ENCODE results near the gene STX8. TPM values are rescaled to one million over a fixed set of nuclear protein-coding genes. Genes with fewer than 3 reads are reported as not detected.

STX8 gene
- total RNA-seq, 1 experiment from 2014 or later, result 38.8 TPM

DNA sequence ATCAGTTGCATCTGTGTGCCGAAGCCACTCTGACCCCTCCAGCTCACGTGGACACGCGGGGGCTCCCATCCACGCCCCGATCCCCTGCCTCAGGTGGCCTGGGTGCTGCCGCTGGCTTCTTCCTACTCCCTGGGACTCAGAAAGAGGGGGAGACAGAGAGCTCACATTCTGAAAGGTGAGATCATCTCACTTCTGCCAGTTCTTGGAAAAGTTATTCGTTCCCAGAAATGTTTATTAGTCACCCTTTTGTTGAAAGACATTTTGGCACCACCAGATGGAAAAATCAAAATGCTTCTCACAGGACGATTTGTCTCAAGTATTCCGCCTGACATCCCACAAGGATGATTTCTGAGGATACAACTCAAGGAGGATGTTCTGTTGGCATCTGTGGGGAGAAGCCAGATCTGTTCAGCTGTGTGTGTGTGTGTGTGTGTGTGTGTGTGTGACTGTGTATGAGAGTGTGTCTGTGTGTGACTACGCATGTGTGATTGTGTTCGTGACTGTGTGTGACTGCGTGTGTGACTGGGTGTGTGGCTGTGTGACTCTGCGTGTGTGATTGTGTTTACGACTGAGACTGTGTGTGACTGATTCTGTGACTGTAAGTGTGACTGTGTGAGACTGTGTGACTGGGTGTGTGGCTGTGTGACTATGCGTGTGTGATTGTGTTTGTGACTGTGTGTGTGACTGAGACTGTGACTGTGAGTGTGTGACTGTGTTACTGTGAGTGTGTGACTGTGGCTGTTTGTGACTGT is 347.0 kb downstream of the STX8 start:
- POLR2A ChIA-PET, result no interaction called here
- no peak for TF ChIP-seq YY1 (IDR thresholded peaks at IDR 0.05; ENCODE audit: extremely low read depth, insufficient replicate concordance, low read depth, low read length)
- no peak for TF ChIP-seq EZH2phosphoT487 (IDR thresholded peaks at IDR 0.05; ENCODE audit: borderline replicate concordance)
- TF ChIP-seq RAD21 (IDR thresholded peaks at IDR 0.05; ENCODE audit: low read depth), result no peak
- no peak for TF ChIP-seq SP1 (IDR thresholded peaks at IDR 0.05; ENCODE audit: low read depth)
- TF ChIP-seq, protein P1, sequence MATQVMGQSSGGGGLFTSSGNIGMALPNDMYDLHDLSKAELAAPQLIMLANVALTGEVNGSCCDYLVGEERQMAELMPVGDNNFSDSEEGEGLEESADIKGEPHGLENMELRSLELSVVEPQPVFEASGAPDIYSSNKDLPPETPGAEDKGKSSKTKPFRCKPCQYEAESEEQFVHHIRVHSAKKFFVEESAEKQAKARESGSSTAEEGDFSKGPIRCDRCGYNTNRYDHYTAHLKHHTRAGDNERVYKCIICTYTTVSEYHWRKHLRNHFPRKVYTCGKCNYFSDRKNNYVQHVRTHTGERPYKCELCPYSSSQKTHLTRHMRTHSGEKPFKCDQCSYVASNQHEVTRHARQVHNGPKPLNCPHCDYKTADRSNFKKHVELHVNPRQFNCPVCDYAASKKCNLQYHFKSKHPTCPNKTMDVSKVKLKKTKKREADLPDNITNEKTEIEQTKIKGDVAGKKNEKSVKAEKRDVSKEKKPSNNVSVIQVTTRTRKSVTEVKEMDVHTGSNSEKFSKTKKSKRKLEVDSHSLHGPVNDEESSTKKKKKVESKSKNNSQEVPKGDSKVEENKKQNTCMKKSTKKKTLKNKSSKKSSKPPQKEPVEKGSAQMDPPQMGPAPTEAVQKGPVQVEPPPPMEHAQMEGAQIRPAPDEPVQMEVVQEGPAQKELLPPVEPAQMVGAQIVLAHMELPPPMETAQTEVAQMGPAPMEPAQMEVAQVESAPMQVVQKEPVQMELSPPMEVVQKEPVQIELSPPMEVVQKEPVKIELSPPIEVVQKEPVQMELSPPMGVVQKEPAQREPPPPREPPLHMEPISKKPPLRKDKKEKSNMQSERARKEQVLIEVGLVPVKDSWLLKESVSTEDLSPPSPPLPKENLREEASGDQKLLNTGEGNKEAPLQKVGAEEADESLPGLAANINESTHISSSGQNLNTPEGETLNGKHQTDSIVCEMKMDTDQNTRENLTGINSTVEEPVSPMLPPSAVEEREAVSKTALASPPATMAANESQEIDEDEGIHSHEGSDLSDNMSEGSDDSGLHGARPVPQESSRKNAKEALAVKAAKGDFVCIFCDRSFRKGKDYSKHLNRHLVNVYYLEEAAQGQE (IDR thresholded peaks at IDR 0.05; ENCODE audit: low read depth), result no peak
- TF ChIP-seq EGR1 (IDR thresholded peaks at IDR 0.05; ENCODE audit: low read depth), result no peak
- no peak for TF ChIP-seq POLR2A (IDR thresholded peaks at IDR 0.05; ENCODE audit: borderline replicate concordance, extremely low read depth, insufficient read depth, insufficient read length)
- TF ChIP-seq ZFX (IDR thresholded peaks at IDR 0.05), result no peak
- intact Hi-C loops (cut with micrococcal nuclease), result no loop called here
- no peaks in the 10 kb centered on the region for H3K79me2 ChIP-seq (ENCODE audit: insufficient read depth, low read length)
- ATAC-seq, result no peak
- no TSS peak for BruUV-seq (replicated peaks)
- H4K20me1 ChIP-seq (ENCODE audit: insufficient read depth), result no peaks in the 10 kb centered on the region
- H3K27ac ChIP-seq (ENCODE audit: low read depth, low read length), result no peak overlapping the region
- H3K9ac ChIP-seq (ENCODE audit: low read length), result no peak overlapping the region
- no peaks in the 10 kb centered on the region; a peak in 1 of 4 replicates for H3K9me3 ChIP-seq (ENCODE audit: control insufficient read depth in 1 of 2, insufficient read depth in 1 of 2, low read depth in 1 of 2, low read length in 2 of 2)
- no peaks in the 10 kb centered on the region for H3K27me3 ChIP-seq (ENCODE audit: insufficient read depth, low read length)
- no peaks in the 10 kb centered on the region for H3K9me2 ChIP-seq (ENCODE audit: insufficient read depth)
- CTCF ChIA-PET, result no interaction called here
- RAD21 ChIA-PET (ENCODE audit: low non-redundant PET in 1 of 2, low total read pairs in 2 of 2, uncharacterized antibody in 2 of 2, unreplicated experiment in 2 of 2), result no interaction called here
- no peak for DNase-seq (ENCODE audit: low read depth, low spot score)
- no peak overlapping the region for H3K4me3 ChIP-seq (replicated peaks in 1 of 2; ENCODE audit: low read depth in 1 of 2, low read length in 2 of 2)
- H2AFZ ChIP-seq (ENCODE audit: low read depth, low read length, poor library complexity, severe bottlenecking), result no peak overlapping the region
- no peaks in the 10 kb centered on the region for H3K36me3 ChIP-seq (ENCODE audit: control insufficient read depth in 1 of 2, insufficient read depth in 2 of 2, low read length in 2 of 2)
- no peaks in the 10 kb centered on the region for H3K4me1 ChIP-seq (ENCODE audit: control insufficient read depth in 1 of 2, insufficient read depth in 2 of 2, low read length in 2 of 2)
- H3K4me2 ChIP-seq (ENCODE audit: low read length), result no peak overlapping the region
